ENCODE measurements around the gene MAGT1. TPM values are rescaled to one million over a fixed set of nuclear protein-coding genes. Genes with fewer than 3 reads are reported as not detected.
"Not testable (repeated sequence)": the region's sequence is repeated elsewhere in the genome, so short reads cannot be mapped to it uniquely, and the experiment has no call there.

The MAGT1 gene
- 100 to 1,000 TPM in 1 of 4 donors, 10 to 100 TPM in 3; 78.4 to 101 (median 90.9) TPM for polyA plus RNA-seq (ENCODE audit: insufficient read length in 4 of 4)

DNA sequence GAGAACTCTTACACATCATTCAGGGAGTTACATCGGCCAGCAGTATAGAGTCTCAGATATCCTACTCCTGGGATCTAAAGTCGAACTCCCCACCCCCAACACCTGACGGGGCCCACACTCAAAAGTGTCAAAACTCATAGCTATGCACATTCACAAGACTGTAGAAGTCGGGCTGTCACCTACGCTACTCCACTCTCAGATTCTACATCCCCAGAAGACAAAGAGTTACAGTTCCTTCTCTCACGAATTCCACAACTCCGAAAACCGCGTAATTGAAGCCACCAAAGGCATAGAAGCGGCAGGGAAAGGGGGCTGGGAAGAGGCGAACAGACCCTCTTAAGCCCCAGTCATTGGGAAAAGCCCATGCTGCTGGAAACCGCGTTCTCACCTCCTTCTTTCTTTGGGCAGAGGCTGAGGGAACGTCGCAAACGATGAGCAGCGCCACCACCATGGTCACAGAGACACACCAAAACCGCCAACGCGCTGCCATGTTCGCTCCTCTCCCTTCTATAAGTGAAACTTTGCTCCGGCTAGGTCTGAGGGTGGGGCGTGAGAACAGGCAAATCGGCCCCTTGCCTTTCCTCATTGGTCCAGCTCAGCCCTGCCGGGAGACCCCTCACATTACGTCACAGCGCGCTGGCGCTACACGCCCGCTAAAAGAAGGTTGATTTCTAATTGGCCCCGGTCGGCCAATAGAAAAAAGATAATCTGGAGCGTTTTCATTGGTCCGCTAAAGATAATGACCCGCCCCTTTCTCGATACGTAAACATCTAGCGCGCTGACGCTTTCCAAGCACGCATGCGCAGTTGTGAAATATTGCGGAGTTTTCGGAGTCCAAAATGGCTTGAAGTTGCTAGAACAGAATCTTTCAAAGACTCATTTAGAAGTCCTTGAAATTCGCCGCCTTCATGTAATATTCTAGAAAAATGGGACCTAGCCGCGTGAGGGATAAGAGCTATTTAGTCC is at the start of gene MAGT1:
MAGT1 (minus strand) TSS at position 515 of the 966 bp plus-strand sequence; CDS start at position 490, 25 bp downstream.
- DNase-seq (ENCODE audit: low read depth in 4 of 4, low spot score in 3 of 4): peak; percentile 88 to 92 (median 89)

DNA sequence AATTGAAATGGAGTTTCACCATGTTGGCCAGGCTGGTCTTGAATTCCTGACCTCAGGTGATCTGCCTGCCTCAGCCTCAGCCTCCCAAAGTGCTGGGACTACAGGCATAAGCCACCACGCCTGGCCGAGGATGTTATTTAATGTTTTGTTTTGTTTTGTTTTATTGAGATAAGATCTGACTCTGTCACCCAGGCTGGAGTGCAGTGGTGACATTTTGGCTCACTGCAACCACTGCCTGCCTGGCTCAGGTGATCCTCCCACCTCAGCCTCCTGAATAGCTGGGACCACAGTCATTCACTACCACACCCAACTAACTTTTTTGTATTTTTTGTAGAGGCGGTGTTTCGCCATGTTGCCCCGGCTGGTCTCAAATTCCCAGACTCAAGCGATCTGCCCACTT is 49.8 kb upstream of the MAGT1 start:
- not testable (repeated sequence) for DNase-seq (ENCODE audit: low read depth in 4 of 4, low spot score in 3 of 4)

DNA sequence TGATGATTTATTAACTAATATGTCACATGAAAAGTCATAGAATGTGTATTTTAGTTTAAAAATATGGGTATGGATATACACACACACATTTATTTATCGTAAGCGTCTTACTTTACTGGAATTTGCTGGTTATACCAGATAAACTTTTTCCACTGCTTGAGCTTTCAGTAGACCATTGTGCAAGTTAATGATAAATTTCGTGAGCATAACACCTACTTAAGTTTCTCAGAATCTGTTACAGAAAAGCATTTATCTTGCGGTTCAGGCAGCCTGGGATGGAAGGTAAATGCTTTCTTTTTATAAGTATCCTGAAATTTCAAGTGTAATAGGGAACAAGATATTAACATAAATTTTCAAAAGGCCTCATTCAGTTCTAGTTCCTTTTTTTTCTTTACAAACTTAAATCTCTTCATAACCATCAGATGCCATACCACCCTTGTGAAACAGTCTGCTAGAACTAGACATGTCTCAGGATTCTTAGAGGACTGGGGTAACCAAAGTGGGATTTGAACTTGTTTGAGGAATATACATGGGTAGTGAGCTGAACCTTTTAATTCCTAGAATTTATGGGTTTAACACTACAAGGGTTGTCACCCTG is 42.9 kb upstream of the MAGT1 start:
- no peak for DNase-seq (ENCODE audit: low read depth in 4 of 4, low spot score in 3 of 4)

GRCh38 chrX:77937291-77937690 is 42.1 kb upstream of the MAGT1 start:
- DNase-seq (ENCODE audit: low read depth in 4 of 4, low spot score in 3 of 4): no peak

DNA sequence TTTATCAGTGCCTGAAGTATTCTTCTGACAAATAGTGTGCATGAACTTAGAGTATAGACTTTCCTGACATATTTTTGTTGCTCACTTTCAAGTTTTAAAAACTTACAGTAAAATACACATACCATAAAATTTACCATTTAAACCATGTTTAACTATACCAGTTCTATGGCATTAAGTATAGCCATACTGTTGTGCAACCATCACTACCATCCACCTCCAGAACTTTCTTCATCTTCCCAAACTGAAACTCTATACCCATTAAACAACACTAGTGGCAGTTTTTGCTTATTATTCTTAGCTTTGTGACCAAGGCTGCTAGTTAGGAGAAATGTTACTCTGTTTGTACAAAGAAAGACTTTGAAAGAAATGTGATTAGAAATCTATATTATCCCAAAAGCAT is 41.1 kb upstream of the MAGT1 start:
- no peak for DNase-seq (ENCODE audit: low read depth in 4 of 4, low spot score in 3 of 4)

- no peak for DNase-seq (ENCODE audit: low read depth in 4 of 4, low spot score in 3 of 4)
These were observed 40.7 kb upstream of the MAGT1 start for GRCh38 chrX:77935886-77936285.

- no peak for DNase-seq (ENCODE audit: low read depth in 4 of 4, low spot score in 3 of 4)
These were observed 35.3 kb upstream of the MAGT1 start for GRCh38 chrX:77930581-77930980.

DNA sequence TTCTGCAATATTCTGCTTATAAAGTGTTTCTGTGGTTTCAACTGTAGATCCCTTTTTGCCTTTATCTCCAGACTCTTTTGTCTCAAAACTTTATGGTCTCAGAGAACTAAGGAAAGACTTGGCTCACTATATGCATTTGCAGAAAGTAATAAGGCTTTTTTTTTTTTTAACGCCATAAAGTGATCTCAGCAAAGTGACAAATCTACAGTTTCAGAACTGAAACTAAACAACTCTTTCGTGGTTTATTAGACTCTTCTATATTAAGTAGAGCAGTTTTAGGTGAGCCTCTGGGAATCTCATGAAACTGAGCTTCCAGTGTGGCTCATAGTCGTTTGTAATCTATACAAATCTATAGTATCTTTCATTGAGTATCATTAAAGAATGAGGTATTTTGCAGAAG is 30.5 kb upstream of the MAGT1 start:
- no peak for DNase-seq (ENCODE audit: low read depth in 4 of 4, low spot score in 3 of 4)

DNA sequence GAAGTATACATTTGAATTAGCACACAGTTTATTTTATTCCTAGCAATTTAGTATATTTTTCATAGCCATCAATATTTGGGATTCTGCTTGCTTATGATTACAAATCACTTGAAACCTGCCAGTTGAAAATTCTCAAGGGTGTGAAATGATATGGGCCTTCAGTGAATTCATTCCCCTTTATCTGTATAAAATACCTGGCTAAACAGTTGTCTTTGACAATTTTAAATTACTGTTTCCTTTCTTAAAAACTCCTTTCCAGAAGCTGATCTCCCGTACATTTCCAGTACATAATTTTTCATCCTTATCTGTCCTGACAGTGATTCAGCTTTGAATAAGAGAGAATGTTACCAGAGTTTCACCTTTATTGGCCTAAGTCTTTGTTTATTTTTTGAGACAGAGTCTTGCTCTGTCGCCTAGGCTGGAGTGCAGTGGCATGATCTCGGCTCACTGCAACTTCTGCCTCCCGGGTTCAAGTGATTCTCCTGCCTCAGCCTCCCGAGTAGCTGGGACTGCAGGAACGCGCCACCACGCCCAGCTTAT is 29.2 kb upstream of the MAGT1 start:
- no peak for DNase-seq (ENCODE audit: low read depth in 4 of 4, low spot score in 3 of 4)

DNA sequence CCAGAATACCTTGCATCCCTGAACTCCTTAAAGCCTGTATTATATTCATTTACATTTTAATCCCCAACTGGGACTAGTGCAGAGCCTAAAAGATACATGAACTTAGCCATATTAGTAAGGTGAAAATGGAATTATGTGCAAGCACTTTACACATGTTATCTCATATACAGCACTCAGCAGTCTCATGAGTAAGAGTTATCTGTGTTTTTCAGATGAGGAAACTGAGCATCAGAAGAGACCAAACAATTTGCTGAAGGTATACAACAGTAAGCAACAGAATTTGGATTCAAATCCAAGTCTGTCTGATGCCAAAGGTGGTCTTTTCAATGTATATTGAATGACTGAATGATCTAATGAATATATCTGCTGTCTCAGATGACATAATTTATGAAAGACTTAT is 27.6 kb upstream of the MAGT1 start:
- no peak for DNase-seq (ENCODE audit: low read depth in 4 of 4, low spot score in 3 of 4)

- DNase-seq (ENCODE audit: low read depth in 4 of 4, low spot score in 3 of 4): not testable (repeated sequence)
These were observed 24.1 kb upstream of the MAGT1 start for GRCh38 chrX:77919370-77919769.

GRCh38 chrX:77918568-77918967 is 23.3 kb upstream of the MAGT1 start:
- DNase-seq (ENCODE audit: low read depth in 4 of 4, low spot score in 3 of 4): no peak

GRCh38 chrX:77917294-77917933 is 22.2 kb upstream of the MAGT1 start:
- no peak for DNase-seq (ENCODE audit: low read depth in 4 of 4, low spot score in 3 of 4)

GRCh38 chrX:77910108-77910840 is 15.0 kb upstream of the MAGT1 start, which contains the start of gene ATP7A:
Gene ATP7A (plus strand): TSS chrX:77910693. CDS start chrX:77971642, 60,949 bp downstream.
- DNase-seq (ENCODE audit: low read depth in 4 of 4, low spot score in 3 of 4): peak in 3 of 4 donors; percentile 59 to 71 (median 66)

GRCh38 chrX:77901506-77901905 is 6.3 kb upstream of the MAGT1 start:
- no peak for DNase-seq (ENCODE audit: low read depth in 4 of 4, low spot score in 3 of 4)

DNA sequence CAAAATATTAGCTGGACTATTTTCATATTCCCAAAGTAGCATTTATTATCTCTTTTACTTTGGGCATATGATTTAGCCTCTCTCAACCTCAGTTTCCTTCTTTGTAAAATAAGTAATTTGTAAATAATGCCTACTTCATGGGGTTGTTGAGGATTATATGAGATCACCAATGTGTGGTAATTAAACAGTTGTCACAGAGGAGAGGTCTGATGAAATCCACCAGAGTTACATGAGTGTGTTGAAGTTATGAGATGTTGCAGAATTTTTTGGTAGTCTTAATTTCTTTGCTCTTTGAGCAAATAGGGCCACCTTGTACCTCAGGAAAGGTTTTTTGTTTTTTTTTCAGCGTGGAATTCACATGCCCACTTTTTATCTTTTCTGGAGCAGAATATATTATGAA is 5.5 kb upstream of the MAGT1 start:
- no peak for DNase-seq (ENCODE audit: low read depth in 4 of 4, low spot score in 3 of 4)

GRCh38 chrX:77899081-77899828 is 4.0 kb upstream of the MAGT1 start, which contains the start of gene COX7B:
Gene COX7B (plus strand): TSS chrX:77899468. CDS start chrX:77899554, 86 bp downstream.
- peak; percentile 87 to 94 (median 90) for DNase-seq (ENCODE audit: low read depth in 4 of 4, low spot score in 3 of 4)

DNA sequence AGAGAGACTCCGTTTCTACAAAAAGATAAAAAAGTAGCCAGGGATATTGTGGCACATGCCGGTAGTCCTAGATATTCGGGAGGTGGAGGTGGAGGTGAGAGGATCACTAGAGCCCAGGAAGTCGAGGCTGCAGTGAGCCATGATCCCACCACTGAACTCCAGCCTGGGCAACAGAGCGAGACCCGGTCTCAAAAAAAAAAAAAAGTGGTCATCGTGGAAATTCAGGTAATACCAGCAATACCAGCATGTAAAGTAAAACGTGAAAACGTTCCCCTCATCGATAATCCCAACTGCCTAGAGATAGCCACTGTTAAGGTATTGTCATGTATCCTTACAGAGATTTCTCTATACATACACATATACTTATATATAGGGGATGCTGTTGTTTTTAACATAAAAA is 1.5 kb downstream of the MAGT1 start:
- DNase-seq (ENCODE audit: low read depth in 4 of 4, low spot score in 3 of 4): no peak

DNA sequence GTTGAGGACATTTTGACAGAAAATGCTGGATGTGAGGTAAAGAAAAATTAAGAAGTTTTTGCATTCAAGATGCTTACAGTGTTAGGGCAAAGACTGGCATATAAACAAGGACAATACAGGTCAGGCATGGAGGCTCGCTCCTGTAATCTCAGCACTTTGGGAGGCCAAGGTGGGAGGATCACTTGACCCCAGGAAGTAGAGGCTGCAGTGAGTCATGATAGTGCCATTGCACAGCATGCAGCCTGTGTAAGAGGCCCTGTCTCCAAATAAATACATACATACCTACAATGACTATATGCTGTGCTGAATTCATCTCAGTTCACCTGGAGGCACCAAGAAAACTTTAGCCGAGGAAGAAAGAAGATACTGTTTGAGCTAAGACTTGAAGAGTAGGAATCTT is 2.3 kb downstream of the MAGT1 start:
- DNase-seq (ENCODE audit: low read depth in 4 of 4, low spot score in 3 of 4): no peak
